GM18951 (cell line): ENCODE data around the gene CD248.

Experiments used
- POLR2A ChIP-seq: IDR thresholded peaks from 4 replicates; pipeline ENCODE4 v1.6.1; 2011; ENCODE audit warnings: mild to moderate bottlenecking; ENCODE audit not compliant: insufficient read length, insufficient read depth; ENCODE audit errors: extremely low read depth
- in situ Hi-C: fragments of 300-500 bp; cut with MboI; formaldehyde crosslinking; loops from one replicate; pipeline ENCODE4 v1.12.0; 2022; ENCODE audit warnings: low sequenced_read_pairs, mixed read lengths, inconsistent platforms; ENCODE audit not compliant: unreplicated experiment

Gene CD248

DNA sequence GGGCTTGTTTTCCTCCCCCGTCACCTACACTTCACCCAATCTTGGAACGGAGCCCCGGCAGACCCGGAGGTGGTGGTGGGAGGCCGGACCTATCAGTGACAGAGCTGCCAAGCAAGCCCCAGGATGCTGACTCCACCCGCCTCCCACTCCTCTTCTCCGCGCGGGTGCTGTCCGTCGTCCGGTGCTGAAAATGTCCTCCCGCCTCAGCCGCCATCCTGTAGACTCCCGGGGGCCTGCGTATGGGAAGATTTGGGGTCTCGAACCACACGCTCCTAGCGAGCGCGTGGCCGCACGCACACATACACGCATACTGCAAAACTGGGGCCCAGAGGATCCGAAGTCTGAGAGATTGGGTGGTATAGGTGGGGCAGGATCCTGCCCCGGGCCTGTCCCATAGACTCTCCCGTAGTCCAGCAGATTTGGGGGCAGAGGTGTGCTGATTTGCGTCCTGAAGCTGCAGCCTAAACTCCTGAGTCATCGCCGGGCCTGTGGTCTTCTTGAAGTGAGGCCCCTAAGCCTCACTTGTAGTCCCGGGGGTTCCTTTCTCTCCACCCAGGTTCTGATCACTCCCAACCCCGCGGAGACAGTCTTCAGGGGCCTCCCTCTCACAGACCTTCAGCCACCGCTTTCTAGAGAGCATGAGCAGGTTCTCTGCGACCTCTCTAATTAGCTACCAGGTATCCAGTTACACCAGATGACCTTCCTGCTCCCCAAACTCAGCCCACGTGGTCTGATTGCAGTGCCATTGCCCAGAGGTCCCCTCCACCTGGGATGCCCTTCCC, 27.1 kb downstream of the CD248 start:
- in situ Hi-C loops = no loop called here
- no peak for TF ChIP-seq POLR2A

DNA sequence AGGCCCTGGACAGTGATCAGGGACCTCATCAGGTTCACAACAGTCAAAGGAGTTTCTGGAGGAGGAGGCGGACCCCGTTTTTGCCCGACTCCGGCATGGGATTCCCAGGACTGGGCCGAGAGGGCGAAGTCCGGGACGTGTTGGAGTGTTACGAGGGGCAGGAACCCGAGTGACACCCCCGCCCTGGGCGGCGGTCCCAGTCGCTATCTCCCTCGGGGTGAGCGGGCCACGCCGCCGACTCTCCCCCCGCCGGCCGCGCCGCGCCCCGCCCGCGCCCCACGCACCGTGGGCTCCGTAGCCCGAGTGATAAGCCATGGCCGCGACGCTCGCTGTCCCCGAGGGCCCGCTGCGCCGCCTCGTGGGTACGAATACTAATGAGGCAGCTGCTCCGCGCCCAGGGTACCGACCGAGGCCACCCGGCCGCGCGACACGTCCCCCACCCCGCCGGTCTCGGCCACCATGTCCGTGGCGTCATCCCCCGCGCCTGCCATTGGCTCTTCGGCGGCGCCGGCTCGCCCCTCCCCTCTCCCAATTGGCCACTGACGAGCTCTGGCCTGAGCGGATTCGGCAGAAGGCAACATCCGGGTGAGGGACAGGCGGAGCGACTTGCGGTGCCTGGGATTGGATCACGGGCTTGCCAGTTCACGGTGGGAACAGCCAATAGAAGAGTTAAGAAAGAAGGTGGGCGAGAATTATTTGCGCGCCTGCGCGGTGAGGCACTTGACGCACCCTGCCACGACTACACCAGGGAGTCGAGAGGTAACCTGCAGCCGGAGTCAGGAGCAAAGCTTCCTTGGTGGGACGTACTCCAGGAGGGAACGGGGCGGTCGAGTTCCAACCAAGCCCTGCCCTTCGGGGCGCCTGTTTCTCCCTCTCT, 27.9 kb downstream of the CD248 start, which contains the start of gene YIF1A:
Gene YIF1A (minus strand): TSS at position 473 of the 877 bp plus-strand sequence. CDS start 158 bp downstream, at position 315.
- in situ Hi-C loops = no loop called here
- peak; percentile 93 for TF ChIP-seq POLR2A

DNA sequence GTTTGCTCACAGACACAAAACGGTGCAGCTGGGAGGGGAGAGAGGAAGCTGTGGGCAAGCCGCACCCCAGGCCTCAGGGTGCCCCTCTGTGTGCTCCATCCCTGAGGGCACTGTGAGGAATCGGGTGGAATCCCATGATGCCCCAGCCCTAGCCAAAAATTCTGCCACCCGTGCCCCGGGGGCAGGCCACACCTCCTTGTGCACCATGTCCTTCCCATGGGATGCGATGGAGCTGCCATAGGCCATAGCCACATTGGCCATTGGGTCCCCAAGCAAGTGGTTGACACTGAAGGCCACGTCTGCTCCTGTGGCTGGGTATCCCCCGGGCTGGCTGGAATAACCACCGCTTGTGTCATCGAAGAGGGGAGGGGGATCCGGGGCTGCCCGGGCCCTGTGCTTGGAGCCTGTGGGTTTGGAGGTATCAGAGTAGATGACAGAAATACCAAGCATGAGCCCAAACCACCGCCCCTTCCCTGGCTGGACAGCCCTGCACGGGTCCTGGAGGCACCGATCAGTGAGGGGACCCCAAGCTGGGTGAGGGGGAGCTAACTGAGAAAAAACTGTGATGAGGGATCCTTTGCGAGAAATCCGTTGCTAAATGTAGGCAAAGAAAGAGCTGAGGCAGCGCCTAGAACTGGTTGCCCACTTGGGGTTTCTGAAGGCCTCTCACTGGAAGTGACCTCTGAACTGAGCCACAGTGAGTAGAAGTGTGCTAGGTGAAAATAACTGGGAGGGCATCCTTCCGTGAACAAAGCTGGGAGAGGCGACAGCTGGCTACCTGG, 28.8 kb downstream of the CD248 start:
- TF ChIP-seq POLR2A = no peak
- in situ Hi-C loops = no loop called here

DNA sequence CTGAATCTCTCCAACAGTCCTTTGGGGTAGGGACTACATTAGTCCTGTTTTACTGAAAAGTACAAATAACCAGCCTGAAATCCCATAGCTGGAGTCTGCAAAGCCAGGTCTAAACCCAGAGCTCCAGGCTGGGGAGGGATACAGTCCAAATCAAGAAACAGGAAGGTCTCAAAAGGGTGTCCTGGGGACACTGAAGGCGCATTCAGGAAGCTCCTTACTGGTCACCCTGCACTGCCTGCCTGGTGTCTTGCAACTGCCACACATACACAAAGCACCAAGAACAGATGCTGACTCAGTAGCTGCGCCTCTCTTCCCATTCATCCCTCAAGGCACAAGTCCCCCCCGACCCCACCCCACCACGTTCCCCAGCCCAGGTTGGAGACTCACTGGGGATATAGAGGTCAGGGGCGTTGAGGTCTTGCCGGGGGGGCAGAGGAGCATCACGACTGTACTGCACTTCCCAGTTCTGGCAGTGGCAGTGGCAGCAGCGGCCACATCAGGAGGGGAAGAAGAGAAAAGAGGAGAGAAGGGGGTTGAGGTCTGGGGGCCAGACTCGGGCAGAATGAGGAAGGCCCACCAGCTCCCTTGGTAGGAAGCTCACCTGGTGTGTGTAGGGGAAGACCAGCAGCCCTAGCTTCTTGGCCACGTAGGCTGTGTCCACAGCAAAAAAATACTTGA, 29.5 kb downstream of the CD248 start:
- in situ Hi-C loops = no loop called here
- TF ChIP-seq POLR2A = no peak

DNA sequence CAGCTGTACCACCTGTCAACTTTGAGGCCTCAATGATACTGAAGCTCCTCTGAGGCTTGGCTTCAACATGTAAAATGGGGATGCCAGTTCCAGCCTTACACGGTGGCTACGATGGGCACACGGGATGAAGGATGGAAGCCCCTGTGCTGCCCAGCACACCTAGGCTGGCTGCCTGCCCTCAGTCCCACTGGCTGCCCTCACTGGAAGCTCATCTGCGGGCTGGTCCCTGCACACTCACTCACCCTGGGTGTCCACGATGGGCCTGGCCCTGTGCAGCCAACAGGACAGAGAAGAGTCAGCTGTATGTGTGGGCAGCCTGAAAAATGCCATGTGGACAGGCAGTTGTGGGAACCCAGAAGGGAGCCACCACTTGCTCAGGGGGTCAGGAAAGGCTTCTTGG, 30.1 kb downstream of the CD248 start:
- no peak for TF ChIP-seq POLR2A

DNA sequence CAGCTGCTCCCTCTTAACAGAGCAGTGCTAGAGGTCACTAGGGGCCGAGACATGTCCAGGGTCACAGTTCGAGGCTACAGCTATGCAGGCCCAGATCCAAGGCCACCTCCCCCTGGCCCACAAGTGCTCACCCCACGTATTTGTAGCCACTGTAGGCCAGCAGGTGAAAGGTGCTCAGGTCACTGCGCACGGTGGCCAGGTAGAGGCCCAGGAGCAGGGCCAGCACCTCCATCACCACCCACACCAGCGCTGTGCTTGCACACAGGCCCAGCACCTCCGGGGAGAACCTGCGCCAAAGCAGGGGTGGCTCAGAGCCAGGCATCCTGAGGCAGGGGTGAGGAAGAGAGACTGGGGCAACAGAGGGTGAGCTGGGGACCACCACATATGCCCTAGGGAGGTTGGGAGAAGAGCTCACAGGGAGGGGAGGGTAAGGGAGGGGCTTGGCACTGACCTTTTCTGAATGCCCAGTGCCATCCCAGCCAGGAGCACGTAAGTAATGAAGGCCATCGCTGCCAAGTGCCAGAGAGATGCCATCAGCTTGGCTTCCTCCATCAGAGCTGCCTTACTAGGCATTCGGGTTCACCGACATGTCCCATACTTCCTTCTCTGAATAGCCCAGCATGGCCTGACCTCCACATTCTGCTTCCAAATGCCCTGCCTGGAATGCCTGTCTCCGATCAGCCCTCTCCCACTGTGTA, 31.4 kb downstream of the CD248 start:
- TF ChIP-seq POLR2A = no peak
- in situ Hi-C loops = no loop called here

More for the DNA sequence above, 30.1 kb downstream of the CD248 start:
- in situ Hi-C loops = no loop called here

DNA sequence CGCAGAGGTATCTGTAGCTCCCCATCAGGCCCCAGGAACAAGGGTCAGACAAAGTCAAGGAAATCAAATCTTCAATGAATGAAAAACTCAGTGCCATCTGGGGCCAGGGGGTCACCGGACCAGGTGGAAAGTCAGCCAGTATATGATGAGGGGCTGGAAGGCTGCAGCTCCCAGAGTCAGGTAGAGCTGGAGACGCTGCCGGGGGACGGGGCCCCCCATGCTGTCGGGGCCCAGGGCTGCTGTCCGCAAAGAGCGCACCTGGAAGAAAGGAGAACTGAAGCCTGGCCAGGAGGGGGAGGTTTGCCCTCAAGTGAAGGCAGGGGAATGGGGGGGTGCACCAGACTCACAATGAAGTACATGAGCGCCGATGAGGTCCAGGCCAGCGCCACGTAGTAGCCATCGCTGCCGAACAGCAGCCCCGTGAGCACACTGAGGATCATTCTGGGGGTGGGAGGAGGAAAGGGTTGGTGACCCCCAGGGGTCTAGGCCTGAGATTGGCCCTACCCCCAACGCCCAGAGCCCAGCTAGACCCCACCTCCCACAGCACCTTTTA, 32.2 kb downstream of the CD248 start:
- in situ Hi-C loops = no loop called here
- TF ChIP-seq POLR2A = no peak

DNA sequence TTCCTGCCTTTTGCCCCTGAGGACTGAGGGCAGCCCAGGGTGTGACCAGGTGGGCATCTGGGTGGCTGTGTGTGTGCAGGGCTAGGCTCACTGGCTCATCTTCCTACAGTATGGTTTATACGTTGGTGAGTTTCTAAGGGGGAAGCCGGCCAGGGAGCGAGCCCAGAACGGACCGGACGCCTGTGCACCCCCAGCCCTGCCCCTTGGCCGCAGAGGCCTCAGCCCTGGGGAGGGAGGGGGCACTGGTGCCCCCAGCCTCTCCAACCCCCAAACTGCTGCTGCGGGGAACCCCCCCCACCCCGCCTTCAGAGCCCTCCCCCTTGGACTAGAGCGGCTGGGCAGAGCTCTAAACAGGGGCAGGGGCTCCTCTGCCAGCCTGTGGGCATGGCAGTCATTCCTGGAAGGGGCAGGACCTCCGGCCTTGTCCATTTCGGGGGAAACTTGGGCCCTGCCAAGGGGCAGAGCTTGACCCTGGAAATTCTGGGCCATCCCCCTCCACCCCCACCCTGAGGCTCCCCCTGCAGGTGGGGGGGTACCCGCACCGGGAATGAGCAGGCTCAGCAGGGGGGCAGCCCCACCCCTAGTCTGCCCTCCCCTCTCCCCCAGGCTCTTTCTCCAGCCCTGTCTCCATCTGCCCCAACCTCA, 33.3 kb downstream of the CD248 start:
- no peak for TF ChIP-seq POLR2A
- in situ Hi-C loops = no loop called here

DNA sequence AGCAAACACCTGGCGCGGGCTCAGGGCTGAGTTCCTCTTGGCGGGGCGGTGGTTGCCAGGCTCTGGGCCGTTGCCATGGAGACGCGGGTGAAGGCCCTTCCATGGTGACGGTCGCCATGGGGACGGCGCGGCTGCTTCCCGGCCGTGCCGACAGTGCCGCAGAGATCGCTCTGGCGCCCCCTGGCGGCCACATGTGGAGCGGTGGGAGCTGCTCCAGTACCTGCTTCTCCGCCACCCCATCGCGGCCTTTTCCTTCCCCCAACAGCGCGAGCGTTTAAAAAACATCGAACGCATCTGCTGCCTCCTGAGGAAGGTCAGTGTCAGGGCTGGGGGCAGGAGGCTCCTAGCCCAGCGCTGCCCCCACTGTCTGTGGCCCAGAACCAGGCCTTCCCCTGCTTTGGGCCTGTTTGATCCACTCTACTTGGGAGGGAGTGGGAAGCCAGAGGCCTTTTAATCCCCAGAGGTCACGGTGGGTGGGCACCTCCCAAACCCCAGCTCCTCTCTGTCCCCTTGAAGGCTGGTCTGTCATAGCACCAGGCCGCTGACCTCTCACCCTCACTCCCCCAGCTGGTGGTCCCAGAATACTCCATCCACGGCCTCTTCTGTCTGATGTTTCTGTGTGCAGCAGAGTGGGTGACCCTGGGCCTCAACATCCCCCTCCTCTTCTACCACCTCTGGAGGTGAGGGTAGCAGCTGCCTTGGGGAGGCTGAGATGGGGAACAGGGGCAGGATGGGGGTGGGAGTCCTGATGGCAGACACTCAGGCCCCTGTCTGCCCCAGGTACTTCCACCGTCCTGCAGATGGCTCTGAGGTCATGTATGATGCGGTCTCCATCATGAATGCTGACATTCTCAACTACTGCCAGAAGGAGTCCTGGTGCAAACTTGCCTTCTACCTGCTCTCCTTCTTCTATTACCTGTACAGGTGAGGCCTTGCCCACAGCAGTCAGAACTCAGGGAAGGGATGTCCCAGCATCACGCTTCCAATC, 34.1 kb downstream of the CD248 start:
- TF ChIP-seq POLR2A = peak; percentile 30
- in situ Hi-C loops = no loop called here

DNA sequence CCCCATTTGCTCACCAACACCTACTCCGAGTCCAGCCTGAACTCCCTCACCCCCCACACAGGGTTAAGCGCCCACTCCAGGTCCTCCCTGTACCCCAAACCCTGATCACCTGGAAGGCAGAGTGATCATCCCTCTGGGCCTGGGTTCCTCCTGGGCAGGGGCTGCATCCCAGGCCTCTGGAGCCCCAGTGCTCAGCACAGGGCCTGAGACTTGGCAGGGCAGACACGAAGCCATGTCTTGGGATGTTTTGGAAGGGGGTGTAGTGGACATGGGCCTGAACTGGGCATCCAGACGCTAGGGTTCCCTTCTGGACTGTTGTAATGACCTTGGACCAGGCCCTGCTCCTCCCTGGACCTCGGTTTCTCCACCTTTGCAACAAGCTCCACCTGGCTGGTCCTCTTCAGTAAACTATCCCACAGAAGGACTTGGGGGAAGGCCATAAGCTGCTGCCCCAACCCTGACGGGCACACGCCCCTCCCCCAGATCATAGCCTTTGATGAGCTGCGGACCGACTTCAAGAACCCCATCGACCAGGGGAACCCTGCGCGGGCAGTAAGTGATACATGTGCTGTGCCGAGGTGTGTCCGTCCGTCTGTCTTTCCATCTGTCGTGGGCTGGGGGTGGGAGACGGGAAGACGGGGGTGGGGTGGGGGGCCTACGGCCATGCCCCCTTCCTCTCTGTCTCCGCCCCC, 34.9 kb downstream of the CD248 start:
- in situ Hi-C loops = no loop called here
- TF ChIP-seq POLR2A = no peak
